Uterus (tissue), 2 donors: ENCODE measurements around the gene LDLRAD4.

ENCODE experiments used
- POLR2A ChIP-seq, 2 donors: fragments of 450-650 bp; IDR thresholded peaks; one replicate each; pipeline ENCODE4 v1.6.1; 2016; ENCODE audit warnings: antibody characterized with exemption in 2 of 2, mild to moderate bottlenecking in 1 of 2, moderate library complexity in 1 of 2
- TF ChIP-seq, protein P1 (sequence below), 4 experiments: fragments of 200-600 bp in 2 of 4; fragments of 450-650 bp in 2 of 4; sonication (generic) in 2 of 4; IDR thresholded peaks; one replicate each; pipeline ENCODE4 v1.5.1; 2016 to 2019; ENCODE audit warnings: antibody characterized with exemption in 4 of 4, mild to moderate bottlenecking in 2 of 4, moderate library complexity in 1 of 4

DNA sequence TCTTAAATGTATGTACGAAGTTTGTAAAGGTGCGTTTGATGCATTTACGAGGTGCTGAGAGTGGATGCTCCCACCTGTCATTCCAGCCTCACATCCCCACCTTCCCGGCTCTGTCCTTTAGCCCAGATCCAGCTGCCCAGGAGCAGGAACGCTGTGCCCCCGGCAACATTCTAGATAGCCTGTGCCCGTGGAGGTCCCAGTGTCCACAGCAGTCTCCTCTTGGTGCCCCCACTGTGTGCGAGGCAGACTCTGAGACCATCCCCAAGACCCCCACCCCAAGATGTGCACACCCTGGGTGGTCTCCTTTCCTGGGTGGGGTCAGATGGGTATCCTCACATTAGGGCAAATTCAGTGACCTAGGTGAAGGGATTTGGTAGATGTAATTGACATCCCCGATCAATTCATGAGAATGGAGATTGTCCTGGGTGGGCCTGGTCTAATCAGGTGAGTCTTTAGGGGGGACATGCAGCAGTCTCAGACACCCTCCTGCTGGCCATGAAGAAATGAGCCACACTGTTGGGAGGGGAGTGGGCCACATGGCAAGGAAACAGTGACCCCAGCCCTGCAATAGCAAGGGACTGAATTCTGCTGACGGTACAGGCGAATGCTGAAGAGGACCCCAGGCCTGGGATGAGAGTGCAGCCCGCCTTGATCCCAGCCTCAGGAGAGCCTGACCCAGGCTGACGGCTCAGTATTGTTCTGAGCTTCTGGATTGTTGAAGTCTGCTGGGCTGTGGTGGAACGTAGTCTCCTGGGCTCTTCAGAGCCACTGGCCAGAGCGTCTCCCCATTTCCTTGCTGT, 304.5 kb downstream of the LDLRAD4 start:
- no peak for TF ChIP-seq POLR2A (IDR thresholded peaks at IDR 0.05)
- TF ChIP-seq, protein P1, sequence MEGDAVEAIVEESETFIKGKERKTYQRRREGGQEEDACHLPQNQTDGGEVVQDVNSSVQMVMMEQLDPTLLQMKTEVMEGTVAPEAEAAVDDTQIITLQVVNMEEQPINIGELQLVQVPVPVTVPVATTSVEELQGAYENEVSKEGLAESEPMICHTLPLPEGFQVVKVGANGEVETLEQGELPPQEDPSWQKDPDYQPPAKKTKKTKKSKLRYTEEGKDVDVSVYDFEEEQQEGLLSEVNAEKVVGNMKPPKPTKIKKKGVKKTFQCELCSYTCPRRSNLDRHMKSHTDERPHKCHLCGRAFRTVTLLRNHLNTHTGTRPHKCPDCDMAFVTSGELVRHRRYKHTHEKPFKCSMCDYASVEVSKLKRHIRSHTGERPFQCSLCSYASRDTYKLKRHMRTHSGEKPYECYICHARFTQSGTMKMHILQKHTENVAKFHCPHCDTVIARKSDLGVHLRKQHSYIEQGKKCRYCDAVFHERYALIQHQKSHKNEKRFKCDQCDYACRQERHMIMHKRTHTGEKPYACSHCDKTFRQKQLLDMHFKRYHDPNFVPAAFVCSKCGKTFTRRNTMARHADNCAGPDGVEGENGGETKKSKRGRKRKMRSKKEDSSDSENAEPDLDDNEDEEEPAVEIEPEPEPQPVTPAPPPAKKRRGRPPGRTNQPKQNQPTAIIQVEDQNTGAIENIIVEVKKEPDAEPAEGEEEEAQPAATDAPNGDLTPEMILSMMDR (IDR thresholded peaks at IDR 0.05) = no peak
